ENCODE data around the gene AANAT.

Gene AANAT

GRCh38 chr17:76468634-76469010 is 1.2 kb downstream of the AANAT start:
- no peak for DNase-seq (ENCODE audit: low spot score)

DNA sequence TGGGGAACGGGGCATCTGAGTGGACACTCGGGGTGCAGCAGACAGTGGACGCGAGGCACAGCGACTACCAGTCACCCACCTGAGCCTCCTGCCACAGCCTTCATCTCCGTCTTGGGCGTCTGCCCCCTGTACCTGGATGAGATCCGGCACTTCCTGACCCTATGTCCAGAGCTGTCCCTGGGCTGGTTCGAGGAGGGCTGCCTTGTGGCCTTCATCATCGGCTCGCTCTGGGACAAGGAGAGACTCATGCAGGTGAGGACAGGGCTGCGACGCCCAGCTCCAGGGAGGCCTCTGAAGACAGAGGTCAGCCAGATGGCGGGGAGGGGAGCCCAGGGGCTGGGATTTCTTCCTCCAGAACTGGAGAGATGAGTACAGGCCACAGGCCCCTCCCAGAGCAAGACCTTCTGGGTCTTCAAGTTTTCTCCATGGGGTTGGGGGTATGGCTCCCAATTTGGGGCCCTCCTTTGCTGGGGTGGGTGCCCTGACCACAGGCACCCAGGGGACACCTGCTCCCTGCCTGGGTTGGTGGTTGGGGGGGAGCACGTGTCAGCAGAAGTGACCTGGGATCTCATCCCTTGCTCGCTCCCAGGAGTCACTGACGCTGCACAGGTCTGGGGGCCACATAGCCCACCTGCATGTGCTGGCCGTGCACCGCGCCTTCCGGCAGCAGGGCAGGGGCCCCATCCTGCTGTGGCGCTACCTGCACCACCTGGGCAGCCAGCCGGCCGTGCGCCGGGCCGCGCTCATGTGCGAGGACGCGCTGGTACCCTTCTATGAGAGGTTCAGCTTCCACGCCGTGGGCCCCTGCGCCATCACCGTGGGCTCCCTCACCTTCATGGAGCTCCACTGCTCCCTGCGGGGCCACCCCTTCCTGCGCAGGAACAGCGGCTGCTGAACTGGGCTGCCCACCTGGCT is 1.9 kb downstream of the AANAT start:
- DNase-seq (ENCODE audit: low spot score) = no peak

DNA sequence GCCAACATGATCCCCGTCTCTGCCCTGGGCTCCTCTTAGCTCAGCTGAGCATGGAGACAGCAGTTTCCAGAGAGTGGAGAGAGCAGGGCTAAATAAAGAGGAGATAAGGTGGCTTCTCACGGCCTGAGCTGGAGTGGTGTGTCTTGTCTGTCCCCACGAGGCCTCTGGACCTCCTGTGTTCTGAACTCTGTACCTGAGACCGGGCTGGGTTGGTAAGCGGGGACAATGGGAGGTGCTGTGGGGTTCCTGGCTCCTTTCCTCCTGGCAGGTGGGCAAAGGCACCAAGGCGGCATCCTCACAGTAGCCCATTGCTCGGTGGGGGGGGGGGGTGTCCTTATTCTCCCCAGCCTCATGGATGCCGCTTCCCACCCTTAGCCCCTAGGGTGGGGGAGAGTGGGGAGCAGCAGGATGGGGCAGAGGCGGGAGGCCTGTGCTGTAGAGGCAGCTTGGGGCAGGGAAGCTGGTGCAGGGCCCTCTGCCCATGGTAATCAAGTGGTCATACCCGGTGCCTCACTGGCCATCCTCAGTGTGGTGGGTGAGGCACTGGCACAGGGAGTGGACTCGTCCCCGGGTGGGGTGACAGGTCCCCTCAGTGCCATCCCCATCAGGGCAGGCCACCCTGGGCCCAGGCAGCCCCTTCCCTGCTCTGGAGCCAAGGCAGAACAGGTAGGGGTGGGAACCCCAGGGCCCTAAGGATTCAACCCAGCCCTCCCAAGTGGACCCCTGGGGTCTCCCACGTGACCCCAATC is 2.8 kb downstream of the AANAT start:
- DNase-seq (ENCODE audit: low spot score) = no peak

DNA sequence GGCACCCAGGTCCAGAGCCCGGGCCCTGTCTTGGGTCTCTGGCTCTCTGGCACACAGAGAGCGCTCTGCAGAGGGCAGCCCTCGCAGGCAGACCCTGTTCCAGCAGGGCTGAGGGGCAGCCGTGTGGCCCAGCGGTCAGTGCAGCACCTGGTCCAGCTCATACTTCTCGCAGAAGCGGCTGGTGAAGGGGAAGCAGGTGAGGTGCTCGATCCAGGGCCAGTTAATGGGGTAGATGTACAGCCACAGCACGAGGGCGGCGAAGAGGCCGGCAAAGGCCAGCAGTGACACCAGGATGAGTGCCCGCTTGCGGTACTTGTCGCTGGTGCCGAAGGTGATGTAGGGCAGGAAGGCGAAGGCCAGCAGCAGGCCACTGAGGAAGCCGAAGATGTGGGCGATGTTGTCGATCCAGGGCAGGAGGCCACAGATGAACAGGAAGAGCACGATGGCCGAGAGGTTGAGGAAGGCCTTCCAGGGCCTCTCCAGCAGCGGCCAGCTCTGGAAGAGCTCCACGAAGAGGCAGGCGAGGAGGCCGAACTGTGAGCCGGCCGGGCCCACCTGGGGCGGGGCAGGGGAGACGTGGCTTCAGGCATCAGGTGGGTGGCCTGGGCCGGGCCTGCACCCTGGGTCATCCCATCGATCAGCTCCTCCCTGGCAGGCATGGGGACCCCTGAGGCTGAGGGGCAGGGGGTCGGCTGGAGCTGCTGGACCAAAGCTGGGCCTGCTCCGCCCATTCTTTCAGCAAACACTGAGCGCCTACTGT is 4.3 kb downstream of the AANAT start:
- no peak for DNase-seq (ENCODE audit: low spot score)

- DNase-seq (ENCODE audit: low spot score) = no peak
These were observed 4.8 kb downstream of the AANAT start for GRCh38 chr17:76472258-76472645.

GRCh38 chr17:76472726-76473125 is 5.3 kb downstream of the AANAT start:
- DNase-seq (ENCODE audit: low spot score) = no peak

GRCh38 chr17:76473541-76473985 is 6.2 kb downstream of the AANAT start:
- no peak for DNase-seq (ENCODE audit: low spot score)

DNA sequence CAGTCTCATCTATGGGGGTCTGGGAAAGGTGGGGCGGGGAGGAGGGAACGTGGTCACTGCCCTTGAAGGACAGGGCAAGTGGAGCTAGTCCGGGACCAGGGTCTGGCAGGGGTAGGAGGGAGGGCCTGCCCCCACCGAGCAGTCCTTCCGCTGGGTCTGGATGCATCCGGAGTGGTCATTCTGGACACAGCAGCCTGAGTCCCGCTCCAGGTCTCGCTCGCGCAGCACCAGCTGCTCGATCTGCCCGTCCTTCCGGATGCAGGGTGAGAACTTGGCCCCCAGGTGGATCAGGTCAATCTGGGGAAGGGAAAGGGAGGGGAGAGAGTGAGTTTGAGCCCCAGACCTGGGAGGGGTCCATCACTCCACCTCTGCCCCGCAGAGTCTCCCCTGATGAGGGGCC is 6.8 kb downstream of the AANAT start:
- DNase-seq (ENCODE audit: low spot score) = no peak

DNA sequence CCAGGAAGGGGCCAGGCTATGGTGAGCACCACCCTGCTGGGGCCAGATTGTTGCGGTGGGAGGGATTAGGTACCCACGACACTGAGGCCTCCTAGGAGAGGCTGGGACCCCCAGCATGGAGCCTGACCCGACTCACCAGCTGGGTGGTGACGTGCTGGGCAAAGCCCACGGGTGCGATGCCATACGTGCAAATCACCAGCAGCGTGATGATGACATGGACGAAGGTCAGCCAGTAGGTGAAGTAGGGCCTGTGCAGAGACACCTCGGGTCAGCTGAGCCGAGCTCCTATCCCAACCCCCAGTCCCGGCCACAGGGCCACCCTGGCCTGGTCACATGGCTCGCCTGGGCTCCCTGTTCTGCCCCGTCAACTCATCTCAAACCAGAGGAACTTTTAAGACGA is 7.5 kb downstream of the AANAT start:
- no peak for DNase-seq (ENCODE audit: low spot score)

- no peak for DNase-seq (ENCODE audit: low spot score)
These were observed 7.9 kb downstream of the AANAT start for GRCh38 chr17:76475302-76475701.

GRCh38 chr17:76476736-76477135 is 9.3 kb downstream of the AANAT start:
- no peak for DNase-seq (ENCODE audit: low spot score)

GRCh38 chr17:76477576-76477975 is 10.2 kb downstream of the AANAT start:
- no peak for DNase-seq (ENCODE audit: low spot score)

GRCh38 chr17:76478097-76478496 is 10.7 kb downstream of the AANAT start:
- DNase-seq (ENCODE audit: low spot score) = no peak

DNA sequence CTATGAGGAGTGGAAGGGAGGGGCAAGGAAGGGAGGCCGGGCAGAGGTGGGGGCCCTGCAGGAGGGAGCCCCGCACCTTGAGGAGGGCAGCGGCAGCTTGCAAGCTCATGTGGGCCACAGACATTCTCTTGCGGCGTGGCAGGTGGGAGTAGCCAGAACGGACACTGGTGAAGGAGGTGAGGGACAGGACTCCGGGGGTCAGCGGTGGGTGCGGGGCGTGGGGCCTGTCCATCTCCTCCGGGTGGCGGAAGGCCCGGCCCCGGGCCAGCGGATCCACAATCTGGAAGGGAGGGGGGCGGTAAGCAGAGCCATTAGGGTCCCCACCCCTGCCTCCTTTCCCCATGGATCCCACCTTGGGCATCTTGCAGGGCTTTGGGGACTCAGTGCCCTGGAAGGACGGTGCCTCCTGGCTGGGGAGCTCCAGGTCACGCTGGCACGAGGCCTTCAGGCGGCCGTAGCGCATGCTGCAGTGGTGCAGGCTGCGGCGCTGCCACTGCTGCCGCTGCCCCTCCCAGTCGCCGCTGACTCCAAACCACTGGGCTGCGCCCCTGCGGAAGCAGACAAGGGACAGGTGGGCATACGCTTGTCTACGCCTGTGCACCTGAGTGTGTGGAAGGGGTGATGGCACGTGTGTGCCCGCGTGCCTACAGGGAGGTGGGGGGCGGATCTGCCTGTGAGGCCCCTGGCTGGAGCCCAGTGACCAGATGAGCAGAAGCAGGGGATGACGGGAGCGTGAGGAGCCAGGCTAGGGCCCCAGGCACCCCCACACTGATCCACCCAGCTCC is 11.5 kb downstream of the AANAT start:
- DNase-seq (ENCODE audit: low spot score) = no peak

DNA sequence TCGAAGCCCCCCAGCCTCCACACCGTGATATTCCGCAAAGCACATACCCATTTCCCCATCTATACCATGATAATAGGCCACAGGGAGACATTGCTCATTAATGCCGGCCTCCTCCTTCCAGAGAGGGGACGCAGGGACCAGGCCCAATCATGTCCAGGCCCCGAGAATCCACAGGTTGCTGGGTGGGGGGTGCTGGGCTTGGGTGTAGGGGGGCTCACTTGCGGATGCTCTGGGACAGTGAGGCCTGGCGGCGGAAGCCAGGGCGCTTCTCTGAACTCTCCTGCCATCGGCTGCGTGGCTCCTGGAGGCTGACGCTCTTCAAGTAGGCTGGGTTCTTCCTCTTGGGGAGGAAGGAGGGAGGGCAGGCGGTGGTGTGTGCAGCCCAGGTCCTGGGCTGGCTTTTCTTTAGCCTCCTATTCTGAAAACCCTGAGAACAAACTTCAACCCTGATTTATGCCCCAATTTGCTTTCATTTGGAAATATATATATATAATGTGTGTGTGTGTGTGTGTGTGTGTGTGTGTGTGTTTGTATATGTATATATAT is 12.2 kb downstream of the AANAT start:
- no peak for DNase-seq (ENCODE audit: low spot score)

GRCh38 chr17:76480632-76481031 is 13.2 kb downstream of the AANAT start:
- DNase-seq (ENCODE audit: low spot score) = no peak

- DNase-seq (ENCODE audit: low spot score) = no peak
These were observed 13.8 kb downstream of the AANAT start for GRCh38 chr17:76481071-76481655.

- no peak for DNase-seq (ENCODE audit: low spot score)
These were observed 16.9 kb downstream of the AANAT start for GRCh38 chr17:76484228-76484725.

- DNase-seq (ENCODE audit: low spot score) = no peak
These were observed 18.2 kb downstream of the AANAT start for GRCh38 chr17:76485569-76485968.

GRCh38 chr17:76487451-76488192 is 20.2 kb downstream of the AANAT start:
- no peak for DNase-seq (ENCODE audit: low spot score)

Data from SW480 (cell line).